Measurements from ENCODE around the gene UCMA.

The UCMA gene

DNA sequence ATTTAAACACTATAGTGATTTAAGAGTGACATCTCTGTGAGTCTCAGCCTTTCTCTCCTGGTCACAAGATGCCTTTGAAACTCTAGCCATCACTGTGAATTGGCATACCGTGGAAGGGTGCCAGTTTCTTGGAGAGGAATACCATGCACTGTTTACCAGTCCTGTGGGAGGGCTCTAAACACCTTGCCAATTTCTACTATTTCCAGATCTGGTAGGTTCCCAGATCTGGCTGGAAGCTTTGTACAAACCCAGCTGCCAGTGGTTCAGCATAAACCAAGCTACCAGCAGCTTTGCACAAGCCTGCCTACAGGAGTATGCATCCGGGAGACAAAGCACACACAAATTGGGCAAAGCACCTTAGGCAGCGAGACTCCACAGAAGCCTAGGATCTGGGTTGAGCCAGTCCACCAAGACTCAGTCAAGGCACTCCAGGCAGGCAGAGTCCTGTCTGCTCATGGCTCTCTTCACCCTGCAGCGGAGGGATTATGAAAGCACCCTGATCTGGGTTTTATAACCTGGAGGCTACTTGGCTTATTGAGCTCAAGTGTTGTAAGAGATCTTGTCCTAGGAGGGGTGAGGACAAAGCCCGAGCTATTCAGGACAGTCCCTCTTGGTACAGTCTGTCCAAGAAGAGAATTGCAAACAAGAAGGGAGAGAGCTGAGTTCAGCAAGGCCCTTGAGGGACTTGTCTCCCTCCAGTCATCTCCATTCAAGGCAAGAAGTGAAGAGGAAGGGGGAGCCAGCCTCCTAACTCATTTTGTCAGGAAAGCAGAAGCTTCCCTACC, 49.3 kb downstream of the UCMA start:
- DNase-seq = no peak

DNA sequence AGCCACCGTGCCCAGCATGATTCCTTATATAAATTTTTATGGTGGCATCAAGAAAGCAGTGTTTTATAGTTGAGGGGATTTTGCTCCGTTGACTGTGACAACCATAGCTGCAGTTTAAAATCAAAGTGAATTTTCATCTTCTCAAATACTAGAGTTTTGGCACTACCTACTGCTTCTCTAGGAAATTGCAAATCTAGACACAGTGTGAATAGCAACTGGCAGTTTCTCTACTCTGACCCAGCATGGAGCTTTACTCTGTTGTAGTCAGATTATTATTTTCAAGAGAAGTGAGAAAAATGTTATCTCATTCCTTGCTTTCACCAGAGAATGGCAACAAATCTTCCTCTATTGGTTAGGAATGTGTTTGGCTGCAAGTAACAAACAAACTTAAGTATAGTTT, 49.9 kb downstream of the UCMA start:
- DNase-seq = no peak

DNA sequence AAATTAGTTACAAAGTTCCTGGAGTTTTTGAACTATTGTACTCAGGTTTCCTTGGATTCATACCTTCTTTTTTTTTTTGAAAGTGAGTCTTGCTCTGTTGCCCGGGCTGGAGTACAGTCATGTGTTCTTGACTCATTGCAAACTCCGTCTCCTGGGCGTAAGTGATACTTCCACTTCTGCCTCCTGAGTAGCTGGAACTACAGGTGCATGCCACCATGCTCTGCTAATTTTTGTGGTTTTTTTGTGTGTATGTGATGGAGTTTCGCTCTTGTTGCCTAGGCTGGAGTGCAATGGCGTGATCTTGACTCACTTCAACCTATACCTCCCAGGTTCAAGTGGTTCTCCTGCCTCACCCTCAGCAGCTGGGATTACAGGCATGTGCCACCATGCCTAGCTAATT, 50.5 kb downstream of the UCMA start:
- DNase-seq = no peak

DNA sequence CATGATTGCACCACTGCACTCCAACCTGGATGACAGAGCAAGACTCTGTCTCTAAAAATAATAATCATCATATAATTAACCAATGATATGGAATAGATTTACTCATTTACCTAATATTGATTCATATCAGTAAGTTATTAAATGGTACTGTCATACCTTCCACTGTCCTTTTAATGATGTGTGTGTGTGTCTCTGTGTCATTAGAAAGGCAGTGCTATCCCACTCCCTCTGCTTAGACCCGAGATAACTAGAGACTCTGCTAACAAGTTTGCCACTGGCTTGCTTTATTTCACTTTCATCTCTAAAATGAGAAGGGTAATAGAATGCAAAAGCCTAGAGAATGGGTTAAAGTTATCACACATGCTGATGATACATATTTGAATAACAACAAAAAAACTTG, 51.8 kb downstream of the UCMA start:
- no peak for DNase-seq

DNA sequence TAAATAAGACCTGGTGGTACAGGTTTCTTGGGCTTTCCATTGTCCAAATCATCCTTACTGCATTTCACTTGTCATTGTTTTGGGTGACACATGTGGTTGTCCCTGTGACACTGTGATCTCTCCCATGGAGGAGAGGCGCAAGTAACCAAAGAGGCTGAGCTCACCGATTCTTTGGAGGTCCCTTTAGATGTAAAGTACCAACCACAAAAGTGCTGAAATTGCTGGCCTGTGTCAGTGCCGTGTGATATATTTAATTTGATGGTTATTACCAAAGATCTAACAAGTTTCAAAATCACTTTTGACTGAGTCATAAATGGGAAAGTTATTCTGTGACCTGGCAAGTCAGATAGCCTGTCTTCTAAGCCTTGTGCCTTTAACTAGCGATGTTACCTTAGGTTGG, 53.4 kb downstream of the UCMA start:
- no peak for DNase-seq

DNA sequence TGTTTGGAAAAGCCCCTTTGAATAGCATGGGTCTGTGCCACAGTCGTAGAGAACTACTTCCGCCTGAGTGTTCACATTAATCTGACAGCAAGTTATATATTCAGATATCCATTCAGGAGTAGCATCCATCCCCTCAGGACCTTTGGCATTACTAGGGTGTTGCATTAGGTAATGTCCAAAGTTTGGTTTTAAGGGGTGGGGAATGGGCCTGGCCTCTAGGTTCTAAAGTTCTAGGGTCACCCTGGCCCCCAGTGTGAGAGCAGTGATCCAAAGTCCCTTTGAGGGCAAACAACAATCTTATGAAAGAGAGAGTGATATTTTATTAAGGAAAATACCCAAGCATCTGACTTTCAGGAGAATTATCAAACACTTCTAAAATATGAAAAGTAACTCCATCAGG, 60.6 kb downstream of the UCMA start:
- DNase-seq = no peak

All from NCI-H1048 (cell line).